Endothelial cell (in vitro differentiated cells): ENCODE data around the gene FANCB. TPM values are rescaled to one million over a fixed set of nuclear protein-coding genes. Genes with fewer than 3 reads are reported as not detected.

Source experiments
- DNase-seq: peaks from one replicate; pipeline ENCODE4 v3.0.0; 2021; ENCODE audit warnings: low spot score
- H3K27ac Mint-ChIP-seq: one replicate; pipeline ENCODE4 v1.8.0; 2021; ENCODE audit warnings: mixed read lengths, inconsistent platforms; ENCODE audit not compliant: unreplicated experiment
- H3K27me3 Mint-ChIP-seq: one replicate; pipeline ENCODE4 v1.8.0; 2021; ENCODE audit warnings: mild to moderate bottlenecking, moderate library complexity, mixed read lengths, inconsistent platforms; ENCODE audit not compliant: unreplicated experiment
- H3K36me3 Mint-ChIP-seq: one replicate; pipeline ENCODE4 v1.8.0; 2021; ENCODE audit warnings: mild to moderate bottlenecking, low read depth, mixed read lengths, inconsistent platforms; ENCODE audit not compliant: unreplicated experiment
- H3K4me1 Mint-ChIP-seq: one replicate; pipeline ENCODE4 v1.8.0; 2021; ENCODE audit warnings: mild to moderate bottlenecking, mixed read lengths, inconsistent platforms; ENCODE audit not compliant: unreplicated experiment
- H3K4me3 Mint-ChIP-seq: one replicate; pipeline ENCODE4 v1.8.0; 2021; ENCODE audit warnings: mild to moderate bottlenecking, mixed read lengths, inconsistent platforms; ENCODE audit not compliant: unreplicated experiment
- H3K9me3 Mint-ChIP-seq: one replicate; pipeline ENCODE4 v1.8.0; 2021; ENCODE audit warnings: mixed read lengths, inconsistent platforms; ENCODE audit not compliant: unreplicated experiment
- total RNA-seq: library from RNA; stranded (reverse); fragmentation: NEBNext Ultra II Directional; extraction: Animal tissue kit (Norgen Biotek cat#: 25700); gene quantifications from one replicate; pipeline ENCODE4 v1.2.1, GENCODE V29; 2021; ENCODE audit not compliant: unreplicated experiment
- TF ChIP-seq, protein P1 (sequence below): fragments of 200-600 bp; sonication (generic); IDR thresholded peaks from one replicate; pipeline ENCODE4 v1.5.0; 2021; ENCODE audit warnings: antibody characterized with exemption; ENCODE audit not compliant: unreplicated experiment

FANCB gene
- total RNA-seq, 1 donor from 2014 or later, result 6.0 TPM

GRCh38 chrX:14865201-14865600, 7.7 kb downstream of the FANCB start:
- Mint-ChIP-seq H3K4me1 (no peaks in the 10 kb centered on the region), H3K36me3 (peaks cover 3% of the 10 kb centered on the region), H3K4me3 (no peak overlapping the region), H3K27ac (no peak overlapping the region), H3K27me3 (no peaks in the 10 kb centered on the region), H3K9me3 (no peaks in the 10 kb centered on the region)
- no peak for DNase-seq
- TF ChIP-seq, protein P1, sequence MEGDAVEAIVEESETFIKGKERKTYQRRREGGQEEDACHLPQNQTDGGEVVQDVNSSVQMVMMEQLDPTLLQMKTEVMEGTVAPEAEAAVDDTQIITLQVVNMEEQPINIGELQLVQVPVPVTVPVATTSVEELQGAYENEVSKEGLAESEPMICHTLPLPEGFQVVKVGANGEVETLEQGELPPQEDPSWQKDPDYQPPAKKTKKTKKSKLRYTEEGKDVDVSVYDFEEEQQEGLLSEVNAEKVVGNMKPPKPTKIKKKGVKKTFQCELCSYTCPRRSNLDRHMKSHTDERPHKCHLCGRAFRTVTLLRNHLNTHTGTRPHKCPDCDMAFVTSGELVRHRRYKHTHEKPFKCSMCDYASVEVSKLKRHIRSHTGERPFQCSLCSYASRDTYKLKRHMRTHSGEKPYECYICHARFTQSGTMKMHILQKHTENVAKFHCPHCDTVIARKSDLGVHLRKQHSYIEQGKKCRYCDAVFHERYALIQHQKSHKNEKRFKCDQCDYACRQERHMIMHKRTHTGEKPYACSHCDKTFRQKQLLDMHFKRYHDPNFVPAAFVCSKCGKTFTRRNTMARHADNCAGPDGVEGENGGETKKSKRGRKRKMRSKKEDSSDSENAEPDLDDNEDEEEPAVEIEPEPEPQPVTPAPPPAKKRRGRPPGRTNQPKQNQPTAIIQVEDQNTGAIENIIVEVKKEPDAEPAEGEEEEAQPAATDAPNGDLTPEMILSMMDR, result no peak

- H3K27ac Mint-ChIP-seq, result no peak overlapping the region
- no peak overlapping the region for H3K4me3 Mint-ChIP-seq
- H3K9me3 Mint-ChIP-seq, result no peaks in the 10 kb centered on the region
These were observed 8.2 kb downstream of the FANCB start for GRCh38 chrX:14864631-14865030.

DNA sequence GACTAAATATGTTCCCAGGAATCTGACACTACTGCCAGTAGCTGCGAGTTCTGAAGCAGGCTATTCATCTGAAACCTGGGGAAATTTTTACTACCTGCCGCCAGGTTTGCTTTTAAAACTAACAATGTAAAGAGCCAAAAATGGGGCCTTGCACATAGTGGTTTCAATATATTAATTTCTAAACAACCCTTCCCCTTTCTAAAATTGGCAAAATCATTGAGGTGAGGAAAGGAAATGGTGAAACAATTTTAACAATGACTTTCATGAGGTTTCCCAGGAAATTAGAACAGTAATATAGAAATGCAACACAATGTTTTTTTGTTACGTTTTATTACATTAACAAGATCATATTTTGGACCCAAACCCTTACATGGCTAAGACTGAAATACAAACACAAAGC, 21.3 kb downstream of the FANCB start:
- no peaks in the 10 kb centered on the region for H3K36me3 Mint-ChIP-seq
- H3K4me3 Mint-ChIP-seq, result no peak overlapping the region
- TF ChIP-seq, protein P1, result no peak

More at GRCh38 chrX:14864631-14865030, 8.2 kb downstream of the FANCB start:
- TF ChIP-seq, protein P1, result no peak
- Mint-ChIP-seq H3K27me3 (no peaks in the 10 kb centered on the region), H3K4me1 (no peaks in the 10 kb centered on the region), H3K36me3 (peaks cover 3% of the 10 kb centered on the region)
- no peak for DNase-seq

DNA sequence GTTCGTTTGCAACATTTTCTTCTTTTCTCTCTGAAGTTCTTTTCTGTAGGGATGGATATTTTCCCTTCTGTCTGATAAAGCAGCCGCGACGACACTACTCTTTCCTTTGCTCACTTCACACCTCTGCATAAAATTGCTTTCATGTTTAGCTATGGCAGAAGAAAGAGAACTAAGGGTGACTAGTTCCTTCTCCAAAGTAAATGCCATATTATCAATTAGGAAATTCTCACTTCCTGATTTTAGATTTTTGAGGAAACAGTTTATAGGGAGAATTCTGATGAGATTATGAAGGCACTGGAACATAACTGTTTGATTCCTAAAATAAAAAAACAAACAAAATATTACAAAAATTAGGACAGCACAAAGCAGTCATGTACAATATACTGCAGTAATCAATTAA, 29.2 kb downstream of the FANCB start:
- no peaks in the 10 kb centered on the region for H3K36me3 Mint-ChIP-seq
- H3K27me3 Mint-ChIP-seq, result peaks cover 2% of the 10 kb centered on the region
- no peak overlapping the region for H3K4me3 Mint-ChIP-seq
- H3K9me3 Mint-ChIP-seq, result no peaks in the 10 kb centered on the region
- H3K4me1 Mint-ChIP-seq, result peaks cover 3% of the 10 kb centered on the region
- DNase-seq, result no peak
- TF ChIP-seq, protein P1, result no peak
- no peak overlapping the region for H3K27ac Mint-ChIP-seq

More for the DNA sequence above, 21.3 kb downstream of the FANCB start:
- Mint-ChIP-seq H3K27me3 (no peaks in the 10 kb centered on the region), H3K27ac (no peak overlapping the region), H3K4me1 (peaks cover 5% of the 10 kb centered on the region), H3K9me3 (no peaks in the 10 kb centered on the region)
- DNase-seq, result no peak

- Mint-ChIP-seq H3K9me3 (no peaks in the 10 kb centered on the region), H3K27me3 (peaks cover 2% of the 10 kb centered on the region), H3K36me3 (no peaks in the 10 kb centered on the region), H3K4me1 (no peaks in the 10 kb centered on the region), H3K27ac (no peak overlapping the region), H3K4me3 (no peak overlapping the region)
- TF ChIP-seq, protein P1, result no peak
- no peak for DNase-seq
These were observed 35.7 kb downstream of the FANCB start for GRCh38 chrX:14837155-14837554.
